Stimulated activated CD4-positive, alpha-beta T cell treated with anti-CD3 and anti-CD28 coated beads, Interleukin-1b, Interleukin-23, amount 100 ng/mL, for 1 hour (primary cell): ENCODE measurements around the gene AHCYL1.
"Not testable (repeated sequence)": the region's sequence is repeated elsewhere in the genome, so short reads cannot be mapped to it uniquely, and the experiment has no call there.

Experiments used
- DNase-seq, 2 donors: peaks; one replicate each; pipeline ENCODE4 v3.0.0-alpha.2; 2020; ENCODE audit warnings: low read depth in 2 of 2

Gene AHCYL1

DNA sequence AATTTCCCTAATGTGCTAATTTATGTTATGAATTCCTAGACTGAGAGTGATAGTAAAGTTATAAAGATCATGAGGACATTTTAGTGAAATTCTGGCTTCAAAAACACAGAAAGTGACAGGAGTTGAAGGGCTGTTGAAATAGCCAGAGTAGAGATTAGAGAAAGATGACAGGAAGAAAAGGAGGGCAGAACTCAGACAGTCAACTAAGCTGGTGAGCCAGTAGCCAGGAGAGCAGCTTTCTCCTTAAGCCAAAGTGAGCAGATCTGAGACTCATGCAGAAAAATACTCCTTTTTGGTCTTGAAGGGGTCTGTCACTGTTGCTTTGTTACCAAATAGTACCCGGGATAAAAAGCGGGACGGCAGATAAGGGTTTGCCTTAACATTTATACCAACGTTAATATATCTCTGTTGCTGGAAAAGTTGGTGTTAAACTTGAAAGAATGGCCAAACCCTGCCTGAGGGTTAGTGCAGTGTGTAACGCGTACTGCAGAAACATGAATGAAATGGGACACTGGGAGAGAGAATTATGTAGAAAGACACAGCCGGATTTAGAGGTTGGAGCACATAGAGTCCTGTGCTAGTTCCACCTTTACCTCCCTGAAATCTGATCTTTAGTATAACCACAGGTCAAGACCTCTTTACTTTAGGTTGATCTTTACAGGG lies 12.8 kb downstream of the AHCYL1 start:
- no peak for DNase-seq

DNA sequence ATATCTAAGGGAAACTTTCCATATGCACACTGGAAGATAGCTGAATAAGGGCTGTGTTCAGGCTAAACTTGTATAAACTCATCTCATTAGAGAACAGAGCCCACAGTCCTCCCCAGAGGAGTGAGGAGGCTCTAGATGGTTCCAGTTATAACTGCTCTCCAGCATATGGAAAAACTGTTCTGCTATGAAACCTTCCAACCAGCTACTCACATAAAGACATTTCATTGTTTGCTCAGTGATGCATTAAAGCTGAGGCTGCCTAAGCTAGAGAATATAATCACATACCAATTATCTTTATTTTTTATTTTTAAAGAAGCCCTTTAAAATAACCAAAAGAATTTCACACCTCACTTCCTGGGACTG lies 13.3 kb downstream of the AHCYL1 start:
- DNase-seq = no peak

DNA sequence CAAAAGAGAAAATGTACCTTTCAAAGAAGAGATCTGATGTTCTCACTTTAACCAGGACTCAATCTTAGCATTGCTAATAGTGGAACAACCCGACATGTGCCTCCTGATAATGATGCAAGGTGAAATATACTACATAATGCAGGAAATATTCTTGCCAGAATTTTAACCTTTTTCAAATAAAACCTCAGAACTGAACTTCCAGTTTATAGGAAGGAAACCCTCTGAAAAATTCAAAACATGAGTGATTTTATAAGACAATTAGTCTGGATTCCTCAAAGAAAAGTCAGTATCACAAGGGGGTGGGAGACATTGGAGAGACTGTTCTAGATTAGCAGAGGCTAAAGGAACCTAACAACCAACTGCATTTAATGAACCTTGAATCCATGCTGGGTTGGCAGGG lies 18.1 kb downstream of the AHCYL1 start:
- DNase-seq = no peak

DNA sequence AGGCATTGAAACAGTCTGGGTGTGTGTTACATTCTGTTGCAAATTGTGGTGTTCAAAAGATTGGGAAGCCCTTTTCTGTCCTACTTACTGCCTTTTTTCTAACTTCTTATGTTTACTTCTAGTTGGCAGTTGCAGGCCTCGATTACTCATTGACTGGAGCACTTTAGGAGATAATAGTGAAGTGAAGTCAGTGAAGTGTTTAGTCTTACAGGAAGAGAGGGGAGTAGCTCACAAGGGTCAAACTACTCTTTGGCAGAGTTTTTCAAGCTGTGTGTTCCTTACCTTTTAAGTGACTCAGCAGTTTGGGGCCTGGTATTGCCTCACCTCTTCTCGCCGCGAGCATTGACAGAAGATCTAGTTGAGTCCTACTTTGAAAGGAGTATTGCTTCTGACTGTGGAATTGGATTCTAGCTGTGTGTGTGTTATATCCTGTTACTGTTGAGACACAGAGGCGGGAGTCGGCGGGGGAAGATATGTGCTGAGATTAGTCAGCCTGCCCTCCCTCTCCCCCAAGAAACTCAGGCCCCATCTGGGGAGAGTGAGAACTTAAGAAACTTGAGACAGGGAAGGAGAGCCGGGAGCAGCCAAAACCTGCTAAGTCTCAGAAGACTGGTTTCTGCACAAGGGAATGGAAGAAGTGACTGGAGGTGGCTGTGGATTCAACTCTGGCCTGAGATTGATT lies 19.3 kb downstream of the AHCYL1 start:
- no peak for DNase-seq

DNA sequence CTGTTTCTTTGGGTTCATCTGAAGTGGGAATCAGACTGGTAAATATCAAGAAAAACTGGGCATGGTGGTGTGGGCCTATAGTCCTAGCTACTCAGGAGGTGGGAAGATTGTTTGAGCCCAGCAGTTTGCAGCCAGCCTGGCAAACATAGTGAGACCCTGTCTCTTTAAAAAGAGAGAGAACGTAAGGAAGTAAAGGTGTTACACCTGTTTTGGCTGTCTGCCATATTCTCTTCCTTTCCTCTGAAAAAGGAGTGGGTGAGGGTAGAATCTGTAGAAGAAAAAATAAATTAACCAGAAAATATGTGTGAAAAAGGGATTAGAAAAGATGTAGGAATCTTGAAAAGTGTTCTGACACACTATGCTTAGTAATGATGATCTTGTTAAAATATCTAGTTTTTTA lies 20.0 kb downstream of the AHCYL1 start:
- DNase-seq = no peak

DNA sequence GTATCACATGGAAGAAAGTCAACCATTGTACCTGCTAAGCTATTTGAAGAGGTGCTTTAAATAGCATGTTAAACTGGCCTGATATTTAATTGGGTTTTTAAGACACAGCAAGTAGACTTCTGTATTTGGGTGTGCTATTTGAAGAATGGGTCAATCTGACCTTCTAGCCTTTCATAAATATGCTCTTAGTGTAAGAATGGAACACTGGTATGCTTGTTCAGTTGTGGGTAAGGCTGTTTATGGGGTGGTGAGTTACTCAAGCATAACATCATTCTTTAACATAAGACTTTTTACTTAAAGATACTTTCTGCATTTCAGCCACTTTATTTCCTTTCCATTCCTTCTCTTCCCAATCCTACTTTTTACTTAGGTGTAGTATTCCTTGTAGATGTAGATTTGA lies 21.4 kb downstream of the AHCYL1 start:
- no peak for DNase-seq

DNA sequence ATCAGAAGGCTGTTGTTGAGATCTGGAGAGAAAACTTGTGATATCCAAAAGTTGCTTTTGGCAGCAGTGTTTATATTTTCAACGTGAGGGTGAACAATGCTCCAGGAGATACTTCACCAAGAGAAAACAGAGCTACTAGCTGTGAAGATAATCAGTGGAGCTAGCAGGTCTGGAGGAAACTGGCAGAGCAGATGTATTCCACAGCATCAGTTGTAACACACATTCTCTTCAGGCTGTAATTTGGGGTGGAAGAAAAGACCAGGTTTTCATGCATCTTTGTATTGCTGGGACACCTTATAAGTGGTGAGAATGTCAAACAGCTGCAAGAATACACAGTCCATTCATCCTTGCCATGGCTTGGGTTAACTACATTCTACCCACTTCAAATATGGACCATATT lies 22.0 kb downstream of the AHCYL1 start:
- DNase-seq = no peak

DNA sequence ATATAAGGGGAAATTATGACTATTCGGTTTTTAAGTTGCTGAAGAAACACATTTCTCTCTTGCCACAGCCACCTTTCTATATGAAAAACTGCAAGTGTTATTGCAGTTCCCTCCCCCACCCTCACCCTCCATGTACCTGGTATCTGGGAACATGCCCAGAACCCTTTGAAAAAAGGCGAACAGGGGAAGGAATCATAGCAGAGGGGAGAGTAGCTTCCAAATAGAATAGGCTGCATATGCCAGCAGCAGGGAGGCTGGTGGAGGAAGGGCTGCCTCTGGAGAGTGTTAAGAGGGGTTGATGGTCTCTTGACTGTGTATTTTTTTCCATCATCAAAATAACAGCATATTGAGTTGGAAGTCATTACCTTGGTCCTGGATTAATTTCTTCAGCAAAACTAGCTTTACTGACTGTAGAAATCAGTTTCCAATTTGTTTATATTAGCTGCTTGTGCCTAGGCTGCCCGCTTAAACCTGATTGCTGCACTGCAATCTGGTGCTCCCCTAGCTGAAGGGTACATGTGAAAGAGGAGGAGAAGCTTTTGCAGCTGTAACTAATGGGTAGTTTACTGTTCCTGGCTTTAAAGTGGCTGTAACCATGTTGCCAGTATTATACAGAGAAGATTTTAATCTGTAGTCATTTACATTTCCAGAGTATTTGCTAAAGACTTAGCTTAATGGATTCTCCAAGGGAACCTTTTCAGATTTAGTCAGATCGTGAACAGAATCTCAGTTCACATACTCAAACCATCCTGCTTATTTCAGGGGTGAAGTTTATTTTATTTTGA lies 22.7 kb downstream of the AHCYL1 start:
- DNase-seq = no peak

DNA sequence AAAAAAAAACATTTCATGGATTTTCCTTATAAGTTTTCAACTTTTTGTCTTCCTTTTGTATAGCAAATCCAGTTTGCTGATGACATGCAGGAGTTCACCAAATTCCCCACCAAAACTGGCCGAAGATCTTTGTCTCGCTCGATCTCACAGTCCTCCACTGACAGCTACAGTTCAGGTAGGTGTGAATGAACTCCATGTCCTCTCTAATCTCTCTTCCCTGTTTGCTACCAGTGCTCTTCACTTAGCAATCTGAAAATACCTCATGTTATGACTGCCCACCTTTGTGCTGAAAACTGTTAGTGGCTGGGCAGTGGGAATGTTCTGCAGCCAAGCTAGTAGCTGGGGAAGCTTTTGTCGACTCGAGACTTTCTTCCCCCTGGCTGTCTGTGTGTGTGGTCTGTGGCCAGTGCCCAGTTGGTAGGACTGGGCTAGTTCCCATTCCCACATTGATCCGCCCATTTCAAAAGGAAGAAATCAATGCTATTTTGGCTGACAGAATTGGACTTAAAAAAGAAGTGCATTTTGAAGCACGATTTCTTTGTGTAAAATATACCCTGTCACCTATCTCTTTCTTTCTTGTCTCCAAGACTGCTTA lies 24.5 kb downstream of the AHCYL1 start:
- DNase-seq = no peak

DNA sequence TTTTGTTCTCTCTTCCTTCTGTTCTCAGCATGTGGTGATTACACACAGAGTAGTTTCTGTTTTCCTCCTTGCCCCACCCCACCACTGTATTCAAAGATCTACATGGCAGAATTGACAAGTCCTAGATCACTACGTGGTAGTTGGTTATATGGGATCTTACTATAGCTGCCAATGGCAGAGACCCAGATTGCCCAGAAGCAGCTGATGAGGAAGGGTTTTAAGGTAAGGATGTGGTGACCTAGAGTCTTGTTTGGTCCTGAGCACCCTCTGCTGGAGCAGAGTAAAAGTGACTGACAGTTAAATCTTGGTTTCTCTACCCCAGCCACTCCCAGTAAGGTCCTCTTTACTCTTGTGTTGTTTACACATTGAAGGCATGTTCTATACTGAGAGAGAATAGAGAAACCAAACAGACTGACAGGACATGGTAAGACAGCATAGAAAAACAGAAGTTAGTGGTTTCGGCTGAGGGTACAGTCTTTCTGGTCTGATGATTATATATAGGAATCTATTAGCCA lies 27.0 kb downstream of the AHCYL1 start:
- no peak for DNase-seq

DNA sequence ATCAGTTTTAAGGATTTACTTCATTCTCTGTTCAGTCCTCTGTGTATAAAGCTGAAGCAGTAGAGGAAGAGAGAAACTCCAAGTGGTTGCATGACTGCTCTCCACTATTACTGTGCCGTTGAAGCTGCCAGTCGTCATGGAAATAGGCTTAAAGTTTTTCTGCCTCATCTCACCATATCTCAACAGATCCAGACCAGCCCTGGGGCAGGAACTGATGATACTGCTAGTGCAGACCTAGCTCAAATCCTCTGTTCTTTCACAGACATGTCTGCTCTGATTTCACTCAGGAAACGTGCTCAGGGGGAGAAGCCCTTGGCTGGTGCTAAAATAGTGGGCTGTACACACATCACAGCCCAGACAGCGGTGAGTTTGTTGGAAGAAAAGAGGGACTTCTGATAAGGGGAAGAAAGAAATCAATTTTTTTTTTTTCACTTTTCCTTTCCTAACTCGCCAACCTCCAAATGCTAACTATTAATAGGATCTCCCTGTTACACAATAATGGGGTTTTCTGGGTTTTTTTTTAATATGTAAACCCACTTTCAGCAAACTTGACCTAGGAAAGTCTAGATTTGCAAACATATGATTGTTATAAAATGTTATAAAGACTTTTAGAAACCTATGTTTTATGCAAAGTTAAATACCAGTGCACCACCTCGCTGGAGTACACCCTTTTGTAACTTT lies 27.7 kb downstream of the AHCYL1 start:
- no peak for DNase-seq

DNA sequence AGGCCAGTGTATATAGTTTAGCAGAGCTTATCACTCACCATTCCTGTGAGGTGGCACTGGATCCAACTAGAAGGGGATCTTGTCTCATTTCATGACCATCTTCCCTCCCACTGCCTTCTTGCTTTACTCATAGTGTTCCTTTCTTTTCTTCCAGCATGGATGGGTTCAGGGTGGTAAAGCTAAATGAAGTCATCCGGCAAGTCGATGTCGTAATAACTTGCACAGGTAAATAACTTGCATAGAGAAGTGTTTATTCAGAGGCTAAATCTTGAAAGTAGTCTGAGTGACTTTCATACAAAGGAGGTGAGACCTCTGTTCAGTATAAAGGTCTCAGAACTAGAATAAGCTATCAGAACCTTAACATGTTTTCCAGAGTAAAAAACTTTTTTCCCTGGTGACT lies 33.2 kb downstream of the AHCYL1 start:
- no peak for DNase-seq

DNA sequence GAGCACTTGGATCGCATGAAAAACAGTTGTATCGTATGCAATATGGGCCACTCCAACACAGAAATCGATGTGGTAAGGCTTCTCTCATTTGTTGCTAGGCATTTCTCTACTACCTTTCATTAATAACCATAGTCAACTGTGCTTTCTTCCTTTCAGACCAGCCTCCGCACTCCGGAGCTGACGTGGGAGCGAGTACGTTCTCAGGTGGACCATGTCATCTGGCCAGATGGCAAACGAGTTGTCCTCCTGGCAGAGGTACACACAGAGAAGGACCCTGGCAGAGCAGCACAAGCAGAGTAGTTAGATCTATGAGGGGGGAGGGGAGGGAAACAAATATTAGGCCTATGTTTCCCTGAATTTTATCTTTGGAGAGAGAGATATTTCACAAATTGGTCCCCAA lies 33.8 kb downstream of the AHCYL1 start:
- no peak for DNase-seq

DNA sequence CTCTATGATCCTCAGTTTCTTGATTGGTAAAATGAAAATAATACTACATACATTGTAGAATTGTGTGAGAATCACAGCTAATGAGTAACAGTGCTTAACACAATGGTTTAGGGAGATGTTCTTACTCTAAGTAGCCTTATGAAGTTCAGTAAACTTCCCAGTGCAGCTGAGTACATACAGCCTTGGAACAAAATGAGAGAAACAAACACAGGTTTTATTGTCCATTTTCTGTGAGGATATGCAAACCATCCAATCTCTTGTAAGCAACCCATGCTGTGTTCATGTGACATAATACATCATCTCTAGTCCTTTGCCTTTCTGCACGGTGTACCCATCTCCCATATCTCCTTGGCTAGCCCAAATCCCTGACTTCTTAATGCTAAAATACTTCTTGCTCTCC lies 35.2 kb downstream of the AHCYL1 start:
- DNase-seq = no peak

DNA sequence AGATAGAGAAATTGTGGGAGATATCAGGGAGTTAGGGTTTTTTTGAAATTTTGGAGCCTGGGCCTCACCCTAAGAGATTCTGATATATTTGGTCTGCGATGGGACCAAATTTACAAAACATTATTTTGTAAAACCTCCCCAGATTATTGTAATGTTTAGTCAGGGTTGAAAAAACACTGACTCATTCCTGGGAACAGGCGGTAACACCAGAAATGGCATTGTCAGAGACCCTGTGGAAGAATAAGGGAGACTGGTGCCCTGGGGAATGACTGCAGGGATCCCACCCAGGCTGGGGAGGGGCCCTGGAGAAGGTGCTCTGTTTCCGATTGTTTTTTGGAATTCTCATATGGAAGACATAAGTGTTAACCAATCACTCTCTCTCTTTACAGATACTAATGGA lies 36.7 kb downstream of the AHCYL1 start:
- no peak for DNase-seq

DNA sequence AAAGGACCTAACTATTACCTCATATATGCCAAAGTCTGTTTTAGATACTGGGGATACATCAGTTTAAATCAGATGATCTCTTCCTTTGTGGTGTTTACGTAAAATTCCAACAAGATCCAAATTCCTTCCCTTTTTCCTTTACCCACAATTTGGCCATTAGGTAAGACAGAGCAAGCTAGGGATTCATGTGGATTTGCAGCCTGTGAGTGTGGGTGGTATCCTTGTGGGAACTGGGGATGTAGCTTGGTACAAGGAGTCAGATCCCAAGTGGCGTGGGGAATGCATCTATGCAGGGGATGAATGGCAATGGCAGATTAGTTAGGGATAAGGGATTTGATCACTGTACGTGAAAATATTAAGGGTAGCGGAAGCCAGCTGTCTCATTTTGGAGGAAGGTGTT lies 40.0 kb downstream of the AHCYL1 start:
- DNase-seq = no peak

DNA sequence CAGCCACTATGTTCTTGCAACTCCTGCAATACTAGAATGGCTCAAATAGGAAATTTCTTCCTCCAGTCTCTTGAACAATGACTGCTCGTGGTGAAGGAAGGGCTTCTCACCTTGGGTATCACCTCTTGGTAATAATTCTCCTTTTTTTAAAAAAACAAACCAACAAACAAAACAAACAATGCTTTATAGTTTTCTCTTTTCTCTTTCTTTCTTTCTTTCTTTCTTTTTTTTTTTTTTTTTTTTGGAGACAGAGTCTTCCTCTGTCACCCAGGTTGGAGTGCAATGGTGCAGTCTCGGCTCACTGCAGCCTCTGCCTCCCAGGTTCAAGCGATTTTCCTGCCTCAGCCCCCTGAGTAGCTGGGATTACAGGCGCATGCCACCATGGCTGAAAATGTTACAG lies 46.1 kb downstream of the AHCYL1 start:
- DNase-seq = not testable (repeated sequence)

DNA sequence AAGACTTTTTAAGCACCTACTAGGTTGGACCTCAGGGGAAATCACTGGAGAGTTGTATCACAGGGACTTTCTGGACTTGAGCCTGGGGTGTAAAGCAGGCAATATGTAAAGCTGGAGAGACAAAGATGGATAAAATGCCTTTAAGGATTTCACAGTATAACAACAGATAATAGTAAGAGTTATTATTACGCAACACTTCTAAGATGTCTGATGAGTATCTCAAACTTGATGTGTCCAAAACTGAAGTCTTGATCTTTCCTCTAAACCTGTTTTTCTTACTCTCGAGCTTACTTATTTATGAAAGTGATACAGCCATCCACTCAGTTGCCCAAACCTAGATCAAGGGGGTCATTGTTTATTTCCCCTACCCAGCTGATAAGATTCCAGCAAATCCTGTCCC lies 47.8 kb downstream of the AHCYL1 start:
- no peak for DNase-seq

DNA sequence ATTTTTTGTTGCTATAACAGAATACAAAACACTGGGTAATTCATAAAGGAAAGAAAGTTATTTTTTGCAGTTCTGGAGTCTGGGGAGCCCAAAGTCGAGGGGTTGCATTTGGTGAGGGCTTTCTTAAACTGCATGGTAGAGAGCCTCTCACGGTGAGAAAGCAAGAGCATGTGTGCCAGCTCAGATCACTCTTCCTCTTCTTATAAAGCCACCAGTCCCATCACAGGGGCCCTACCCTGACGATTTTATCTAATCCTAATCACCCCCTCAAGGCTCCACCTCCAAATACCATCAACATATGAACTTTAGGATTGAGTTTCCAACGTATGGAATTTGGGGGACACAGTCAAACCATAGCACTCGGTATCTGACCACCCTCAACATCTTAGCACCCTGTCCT lies 48.9 kb downstream of the AHCYL1 start:
- no peak for DNase-seq

DNA sequence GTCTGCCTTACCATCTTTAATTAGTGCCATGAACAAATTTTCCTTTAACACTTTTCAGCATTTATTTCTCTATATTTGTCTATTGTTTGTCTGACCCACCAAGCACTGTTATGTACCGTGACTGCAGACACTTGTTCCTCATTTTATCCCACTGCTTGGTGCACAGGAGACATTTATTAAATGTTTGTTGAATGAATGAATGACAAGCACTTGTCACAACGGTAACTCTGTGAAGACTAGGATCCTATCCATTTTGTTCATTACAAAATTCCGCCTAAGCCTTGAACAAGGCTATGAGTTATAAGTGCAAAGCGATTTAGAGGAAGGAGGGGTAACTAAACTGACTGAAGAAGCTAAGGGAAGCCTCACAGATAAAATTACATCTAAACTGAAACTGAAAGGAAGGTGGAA lies 49.5 kb downstream of the AHCYL1 start:
- no peak for DNase-seq

DNA sequence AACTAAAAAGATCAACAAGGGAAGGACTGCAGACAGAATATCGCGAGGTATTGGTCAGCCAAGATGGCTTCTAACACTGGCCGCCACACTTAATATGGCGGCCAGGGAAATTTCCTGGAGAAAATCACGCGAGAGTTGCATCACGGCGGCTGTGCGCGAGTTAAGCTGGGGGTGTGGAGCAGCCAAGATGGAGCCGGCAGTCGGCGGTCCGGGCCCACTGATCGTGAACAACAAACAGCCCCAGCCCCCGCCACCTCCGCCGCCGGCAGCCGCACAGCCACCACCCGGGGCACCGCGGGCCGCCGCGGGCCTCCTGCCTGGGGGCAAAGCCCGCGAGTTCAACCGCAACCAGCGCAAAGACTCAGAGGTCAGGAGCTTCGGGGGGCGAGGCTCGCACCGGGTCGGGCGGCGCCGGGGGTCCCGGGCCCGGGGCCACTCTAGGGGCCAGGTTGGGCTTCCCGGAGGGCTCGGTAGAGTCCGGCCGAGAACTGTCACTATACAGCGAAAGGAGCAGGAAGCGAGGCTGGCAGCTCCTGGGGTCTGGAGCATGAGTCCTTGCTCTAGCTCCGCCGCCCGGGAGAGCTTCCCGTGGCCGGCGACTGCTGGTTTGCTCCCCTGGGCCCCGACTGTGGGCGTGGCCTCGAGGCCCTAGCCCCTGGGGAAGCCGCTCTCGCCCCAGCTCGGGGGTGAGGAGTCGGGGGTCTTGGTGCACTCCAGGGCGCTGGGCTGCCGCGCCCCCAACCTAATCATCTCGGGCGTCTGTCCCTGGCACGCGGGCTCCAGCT lies 50.1 kb downstream of the AHCYL1 start, which contains the start of gene STRIP1:
Gene STRIP1, plus strand, starts transcription at position 174 of the 785 bp plus-strand sequence. Its CDS starts 14 bp downstream, at position 188.
- peak; percentile 66 to 76 for DNase-seq
